Suprapubic skin (tissue), 4 donors: ENCODE data around the gene MMP21. TPM values are rescaled to one million over a fixed set of nuclear protein-coding genes. Genes with fewer than 3 reads are reported as not detected.

Experiments
- DNase-seq, 2 donors: peaks; one replicate each; pipeline ENCODE4 v3.0.0-alpha.2; 2019; ENCODE audit warnings: low spot score in 2 of 2
- H3K27ac ChIP-seq: fragments of 200-600 bp; sonication (generic); one replicate; pipeline ENCODE4 v1.5.1; 2019
- H3K27me3 ChIP-seq: fragments of 200-600 bp; sonication (generic); one replicate; pipeline ENCODE4 v1.5.1; 2019
- H3K36me3 ChIP-seq: fragments of 200-600 bp; sonication (generic); one replicate; pipeline ENCODE4 v1.5.1; 2019
- H3K4me1 ChIP-seq: fragments of 200-600 bp; sonication (generic); one replicate; pipeline ENCODE4 v1.5.1; 2019
- H3K4me3 ChIP-seq: fragments of 200-600 bp; sonication (generic); one replicate; pipeline ENCODE4 v1.5.1; 2019; ENCODE audit warnings: mild to moderate bottlenecking
- H3K9me3 ChIP-seq: fragments of 200-600 bp; sonication (generic); one replicate; pipeline ENCODE4 v1.5.1; 2019
- CTCF ChIP-seq, 2 donors: fragments of 200-600 bp in 1 of 2; fragments of 450-650 bp in 1 of 2; sonication (generic) in 1 of 2; IDR thresholded peaks; one replicate each; pipeline ENCODE4 v1.5.1; 2016 to 2019; ENCODE audit warnings: antibody characterized with exemption in 2 of 2, mild to moderate bottlenecking in 1 of 2, moderate library complexity in 1 of 2
- EP300 ChIP-seq: sonication (generic); formaldehyde crosslinking; IDR thresholded peaks from one replicate; pipeline ENCODE4 v1.6.1; 2017; ENCODE audit warnings: antibody characterized with exemption
- POLR2A ChIP-seq, 2 donors: fragments of 450-650 bp; IDR thresholded peaks; one replicate each; pipeline ENCODE4 v1.6.1; 2017; ENCODE audit warnings: antibody characterized with exemption in 2 of 2, mild to moderate bottlenecking in 2 of 2, moderate library complexity in 2 of 2
- POLR2AphosphoS5 ChIP-seq, 3 donors: sonication (generic); formaldehyde crosslinking; IDR thresholded peaks; one replicate each; pipeline ENCODE4 v1.6.1; 2017; ENCODE audit warnings: antibody characterized with exemption in 3 of 3
- WGBS: methylation state at CpG from one replicate; pipeline ENCODE4 v1.1.5; 2018; 5-methylcytosine and 5-hydroxymethylcytosine counted together
- total RNA-seq, 4 donors: library from RNA; depleted of rRNA; stranded (reverse); fragments of >200 nt; gene quantifications; one replicate each; pipeline ENCODE4 v1.1.0, GENCODE V29; 2016

Gene MMP21
- total RNA-seq, 4 donors from 2014 or later = 0.23 to 0.48 TPM; not detected in 2

DNA sequence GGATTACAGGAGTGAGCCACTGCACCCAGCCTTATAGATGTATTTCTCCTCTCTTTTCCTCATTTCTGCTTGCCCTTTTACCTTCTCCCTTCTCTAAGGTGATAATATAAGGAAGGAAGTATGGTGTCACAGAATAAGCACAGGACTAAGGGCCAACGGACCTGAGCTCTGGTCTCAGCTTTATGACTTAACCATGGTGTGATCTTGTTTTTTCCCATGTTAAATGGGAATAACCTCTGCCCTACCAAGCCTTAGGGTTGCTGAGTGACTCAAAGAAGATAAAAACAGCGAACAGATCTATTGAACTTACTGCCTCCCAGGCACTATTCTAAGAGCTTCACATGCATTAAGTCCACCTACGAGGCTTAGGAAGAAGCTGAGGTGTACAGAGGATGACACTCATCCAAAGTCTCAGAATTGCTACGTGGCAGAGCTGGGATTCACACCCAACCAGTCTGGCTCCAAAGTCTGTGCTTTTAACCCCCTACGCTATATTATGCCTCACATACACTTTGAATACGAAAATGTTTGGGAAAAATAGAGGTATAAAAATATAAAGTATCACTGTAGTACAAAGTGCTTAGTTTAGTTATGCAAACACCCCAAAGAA lies 41.8 kb upstream of the MMP21 start:
- Histone ChIP-seq H3K27ac (no peak overlapping the region), H3K9me3 (no peaks in the 10 kb centered on the region), H3K4me3 (no peak overlapping the region), H3K4me1 (peaks cover 17% of the 10 kb centered on the region), H3K27me3 (no peaks in the 10 kb centered on the region), H3K36me3 (peaks cover 31% of the 10 kb centered on the region)
- no peak for DNase-seq
- TF ChIP-seq POLR2AphosphoS5 (IDR thresholded peaks at IDR 0.05) = no peak
- no peak for TF ChIP-seq POLR2A (IDR thresholded peaks at IDR 0.05)
- no peak for TF ChIP-seq CTCF (IDR thresholded peaks at IDR 0.05)
- TF ChIP-seq EP300 = no peak
- WGBS = 88% methylated on average over 6 of the region's 6 CpGs

DNA sequence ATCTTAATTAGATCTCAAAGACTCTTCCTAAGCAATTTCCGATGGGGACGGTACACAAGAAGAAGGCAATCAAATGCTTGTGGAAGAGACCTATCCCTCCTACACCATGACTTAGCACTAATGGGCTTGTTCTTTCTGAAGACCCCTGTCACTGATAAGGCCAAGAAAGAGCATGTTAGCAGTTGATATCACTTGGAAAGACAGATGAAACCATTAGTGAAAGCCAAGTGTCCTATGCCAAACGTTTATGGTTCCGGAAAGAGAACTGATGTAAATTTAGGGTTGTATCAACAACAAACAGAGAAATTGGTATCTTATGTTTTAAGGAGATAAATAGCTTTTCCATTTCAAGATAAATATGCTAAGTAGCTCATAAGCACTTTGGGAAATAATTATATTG lies 40.9 kb upstream of the MMP21 start:
- 94% methylated on average over 4 of the region's 4 CpGs for WGBS
- TF ChIP-seq POLR2A (IDR thresholded peaks at IDR 0.05) (no peak), POLR2AphosphoS5 (IDR thresholded peaks at IDR 0.05) (no peak), EP300 (no peak), CTCF (IDR thresholded peaks at IDR 0.05) (no peak)
- no peaks in the 10 kb centered on the region for H3K27me3 ChIP-seq
- H3K4me3 ChIP-seq = no peak overlapping the region
- H3K27ac ChIP-seq = no peak overlapping the region
- peaks cover 8% of the 10 kb centered on the region for H3K4me1 ChIP-seq
- no peak for DNase-seq
- no peaks in the 10 kb centered on the region for H3K9me3 ChIP-seq
- peaks cover 37% of the 10 kb centered on the region for H3K36me3 ChIP-seq

GRCh38 chr10:125815764-125816163 lies 40.1 kb upstream of the MMP21 start:
- H3K4me1 ChIP-seq = peaks cover 2% of the 10 kb centered on the region
- DNase-seq = no peak
- H3K27ac ChIP-seq = no peak overlapping the region
- no peaks in the 10 kb centered on the region for H3K9me3 ChIP-seq
- WGBS = 75% methylated on average over 1 of the region's 1 CpG
- peaks cover 44% of the 10 kb centered on the region for H3K36me3 ChIP-seq
- no peak overlapping the region for H3K4me3 ChIP-seq
- TF ChIP-seq POLR2A (IDR thresholded peaks at IDR 0.05) (no peak), POLR2AphosphoS5 (IDR thresholded peaks at IDR 0.05) (no peak)
- H3K27me3 ChIP-seq = no peaks in the 10 kb centered on the region

- Histone ChIP-seq H3K27me3 (no peaks in the 10 kb centered on the region), H3K9me3 (no peaks in the 10 kb centered on the region), H3K27ac (no peak overlapping the region), H3K4me1 (no peaks in the 10 kb centered on the region), H3K4me3 (no peak overlapping the region), H3K36me3 (peaks cover 66% of the 10 kb centered on the region)
- WGBS = 73% methylated on average over 1 of the region's 1 CpG
- TF ChIP-seq POLR2A (IDR thresholded peaks at IDR 0.05) (no peak), POLR2AphosphoS5 (IDR thresholded peaks at IDR 0.05) (no peak), CTCF (IDR thresholded peaks at IDR 0.05) (no peak), EP300 (no peak)
- no peak for DNase-seq
Measured at GRCh38 chr10:125812128-125812750, 36.6 kb upstream of the MMP21 start.

- DNase-seq = no peak
- H3K27ac ChIP-seq = no peak overlapping the region
- 67% methylated on average over 1 of the region's 1 CpG for WGBS
- H3K4me3 ChIP-seq = no peak overlapping the region
- TF ChIP-seq POLR2AphosphoS5 (IDR thresholded peaks at IDR 0.05) (no peak), EP300 (no peak), CTCF (IDR thresholded peaks at IDR 0.05) (no peak), POLR2A (IDR thresholded peaks at IDR 0.05) (no peak)
- no peaks in the 10 kb centered on the region for H3K27me3 ChIP-seq
- peaks cover 76% of the 10 kb centered on the region for H3K36me3 ChIP-seq
- H3K9me3 ChIP-seq = no peaks in the 10 kb centered on the region
- H3K4me1 ChIP-seq = no peaks in the 10 kb centered on the region
Measured at GRCh38 chr10:125811251-125811650, 35.6 kb upstream of the MMP21 start.
